Measurements from ENCODE around the gene ZGPAT.

Gene ZGPAT

DNA sequence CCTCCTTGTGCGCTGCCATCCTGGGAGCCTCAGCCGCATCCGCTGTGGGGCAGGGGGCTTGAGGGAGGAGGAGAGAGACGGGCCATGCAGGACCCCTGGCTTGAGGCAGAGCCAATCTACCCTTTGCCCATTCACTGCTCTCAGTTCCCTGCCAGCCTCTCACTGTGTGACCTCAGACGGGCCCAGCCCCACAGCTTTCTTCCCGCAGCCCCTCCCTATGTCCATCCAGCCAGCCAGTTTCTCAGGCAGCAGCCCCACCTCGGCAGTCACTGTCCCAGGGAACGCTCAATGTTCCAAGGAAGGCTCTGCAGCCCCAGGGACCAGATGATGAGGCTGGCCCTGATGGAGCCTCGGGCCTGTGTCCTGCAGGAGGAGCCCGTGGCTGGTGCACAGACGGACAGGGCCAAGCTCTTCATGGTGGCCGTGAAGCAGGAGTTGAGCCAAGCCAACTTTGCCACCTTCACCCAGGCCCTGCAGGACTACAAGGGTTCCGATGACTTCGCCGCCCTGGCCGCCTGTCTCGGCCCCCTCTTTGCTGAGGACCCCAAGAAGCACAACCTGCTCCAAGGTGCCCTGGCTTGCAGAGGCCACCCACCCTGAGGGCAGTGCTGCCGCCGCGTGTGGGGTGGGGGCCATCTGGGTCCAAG, 15.3 kb upstream of the ZGPAT start:
- DNase-seq (ENCODE audit: low spot score), result no peak

- no peak for DNase-seq (ENCODE audit: low spot score)
These were observed 14.6 kb upstream of the ZGPAT start for GRCh38 chr20:63693083-63693732.

DNA sequence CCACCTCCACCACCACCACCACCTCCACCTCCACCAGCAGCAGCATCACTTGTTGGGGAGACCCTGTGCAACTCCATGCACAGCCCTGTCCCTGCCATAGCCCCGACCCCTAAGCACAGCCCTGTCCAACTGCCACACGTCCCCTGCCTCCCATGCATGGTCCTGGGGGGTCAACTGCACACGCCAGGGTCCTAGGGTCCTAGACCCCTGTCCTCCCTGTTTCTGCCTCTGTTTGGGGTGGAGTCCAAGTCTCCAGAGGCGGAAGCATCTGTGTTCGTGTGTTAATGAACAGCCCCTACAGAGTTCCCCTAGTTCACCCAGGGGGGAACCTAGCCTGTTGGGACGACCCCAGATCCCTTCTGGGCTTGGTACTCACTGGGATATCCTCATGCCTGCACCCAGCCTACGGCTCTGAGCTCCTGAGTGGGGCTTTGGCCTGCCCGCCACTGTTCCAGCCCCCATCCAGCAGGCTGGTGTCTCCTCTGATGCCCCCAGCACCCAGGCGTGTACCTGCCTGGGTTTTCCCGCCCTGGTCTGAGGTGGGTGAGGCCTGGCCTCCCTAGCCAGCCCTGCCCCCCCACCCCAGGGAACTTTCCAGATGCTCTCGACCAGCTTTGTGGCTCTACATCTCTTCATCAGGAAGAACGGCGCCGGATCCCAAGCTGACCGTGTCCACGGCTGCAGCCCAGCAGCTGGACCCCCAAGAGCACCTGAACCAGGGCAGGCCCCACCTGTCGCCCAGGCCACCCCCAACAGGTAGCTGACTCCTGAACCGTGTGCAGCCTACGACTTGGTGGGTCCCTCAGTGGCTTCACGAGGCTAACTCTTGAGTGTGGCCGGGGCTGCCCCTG, 13.9 kb upstream of the ZGPAT start:
- no peak for DNase-seq (ENCODE audit: low spot score)

DNA sequence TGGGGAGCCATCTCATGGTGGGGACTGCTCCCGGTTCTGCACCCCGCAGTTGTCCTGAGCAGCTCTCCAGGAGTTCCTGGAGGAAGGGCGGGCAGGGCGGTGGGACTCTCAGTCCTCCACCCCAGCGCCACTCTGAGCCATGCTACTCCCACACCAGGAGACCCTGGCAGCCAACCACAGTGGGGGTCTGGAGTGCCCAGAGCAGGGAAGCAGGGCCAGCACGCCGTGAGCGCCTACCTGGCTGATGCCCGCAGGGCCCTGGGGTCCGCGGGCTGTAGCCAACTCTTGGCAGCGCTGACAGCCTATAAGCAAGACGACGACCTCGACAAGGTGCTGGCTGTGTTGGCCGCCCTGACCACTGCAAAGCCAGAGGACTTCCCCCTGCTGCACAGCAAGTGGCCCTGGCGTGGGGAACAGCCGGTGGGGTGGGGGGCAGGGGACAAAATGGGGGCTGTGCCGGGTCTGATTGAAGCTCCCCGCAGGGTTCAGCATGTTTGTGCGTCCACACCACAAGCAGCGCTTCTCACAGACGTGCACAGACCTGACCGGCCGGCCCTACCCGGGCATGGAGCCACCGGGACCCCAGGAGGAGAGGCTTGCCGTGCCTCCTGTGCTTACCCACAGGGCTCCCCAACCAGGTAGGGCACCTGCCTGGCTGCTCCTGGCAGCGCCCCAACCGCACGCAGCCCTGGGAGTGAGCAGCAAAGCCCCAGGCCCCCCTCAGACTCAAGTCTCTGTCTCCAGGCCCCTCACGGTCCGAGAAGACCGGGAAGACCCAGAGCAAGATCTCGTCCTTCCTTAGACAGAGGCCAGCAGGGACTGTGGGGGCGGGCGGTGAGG, 13.0 kb upstream of the ZGPAT start:
- DNase-seq (ENCODE audit: low spot score), result no peak

DNA sequence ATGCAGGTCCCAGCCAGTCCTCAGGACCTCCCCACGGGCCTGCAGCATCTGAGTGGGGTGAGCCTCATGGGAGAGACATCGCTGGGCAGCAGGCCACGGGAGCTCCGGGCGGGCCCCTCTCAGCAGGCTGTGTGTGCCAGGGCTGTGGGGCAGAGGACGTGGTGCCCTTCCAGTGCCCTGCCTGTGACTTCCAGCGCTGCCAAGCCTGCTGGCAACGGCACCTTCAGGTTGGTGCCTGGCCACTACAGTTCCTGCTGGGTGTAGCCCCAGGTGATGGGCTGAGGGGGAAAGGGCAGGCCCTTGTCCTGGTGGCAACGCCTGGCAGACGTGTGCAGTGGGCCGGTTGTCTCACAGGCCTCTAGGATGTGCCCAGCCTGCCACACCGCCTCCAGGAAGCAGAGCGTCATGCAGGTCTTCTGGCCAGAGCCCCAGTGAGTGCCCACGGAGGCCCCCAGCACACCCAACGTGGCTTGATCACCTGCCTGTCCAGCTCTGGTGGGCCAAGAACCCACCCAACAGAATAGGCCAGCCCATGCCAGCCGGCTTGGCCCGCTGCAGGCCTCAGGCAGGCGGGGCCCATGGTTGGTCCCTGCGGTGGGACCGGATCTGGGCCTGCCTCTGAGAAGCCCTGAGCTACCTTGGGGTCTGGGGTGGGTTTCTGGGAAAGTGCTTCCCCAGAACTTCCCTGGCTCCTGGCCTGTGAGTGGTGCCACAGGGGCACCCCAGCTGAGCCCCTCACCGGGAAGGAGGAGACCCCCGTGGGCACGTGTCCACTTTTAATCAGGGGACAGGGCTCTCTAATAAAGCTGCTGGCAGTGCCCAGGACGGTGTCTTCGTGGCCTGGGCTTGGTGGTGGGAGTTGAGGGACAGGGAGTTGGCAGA, 12.2 kb upstream of the ZGPAT start:
- no peak for DNase-seq (ENCODE audit: low spot score)

DNA sequence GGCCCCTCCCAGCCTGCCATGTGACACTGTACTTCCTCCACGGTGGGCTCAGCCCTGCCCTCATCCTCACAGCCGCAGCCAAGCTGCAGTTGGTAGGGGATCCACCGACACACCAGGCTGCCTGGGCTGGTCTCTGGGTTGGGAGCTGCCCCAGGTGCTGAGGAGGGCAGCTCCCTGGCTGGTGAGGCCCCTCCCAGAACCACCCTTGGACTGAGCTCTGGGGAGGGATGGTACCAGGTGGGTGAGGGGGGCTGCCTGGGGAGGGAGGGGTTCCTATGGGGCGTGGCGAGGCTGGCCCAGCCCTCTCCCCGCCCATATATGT, 11.6 kb upstream of the ZGPAT start:
- DNase-seq (ENCODE audit: low spot score), result no peak

DNA sequence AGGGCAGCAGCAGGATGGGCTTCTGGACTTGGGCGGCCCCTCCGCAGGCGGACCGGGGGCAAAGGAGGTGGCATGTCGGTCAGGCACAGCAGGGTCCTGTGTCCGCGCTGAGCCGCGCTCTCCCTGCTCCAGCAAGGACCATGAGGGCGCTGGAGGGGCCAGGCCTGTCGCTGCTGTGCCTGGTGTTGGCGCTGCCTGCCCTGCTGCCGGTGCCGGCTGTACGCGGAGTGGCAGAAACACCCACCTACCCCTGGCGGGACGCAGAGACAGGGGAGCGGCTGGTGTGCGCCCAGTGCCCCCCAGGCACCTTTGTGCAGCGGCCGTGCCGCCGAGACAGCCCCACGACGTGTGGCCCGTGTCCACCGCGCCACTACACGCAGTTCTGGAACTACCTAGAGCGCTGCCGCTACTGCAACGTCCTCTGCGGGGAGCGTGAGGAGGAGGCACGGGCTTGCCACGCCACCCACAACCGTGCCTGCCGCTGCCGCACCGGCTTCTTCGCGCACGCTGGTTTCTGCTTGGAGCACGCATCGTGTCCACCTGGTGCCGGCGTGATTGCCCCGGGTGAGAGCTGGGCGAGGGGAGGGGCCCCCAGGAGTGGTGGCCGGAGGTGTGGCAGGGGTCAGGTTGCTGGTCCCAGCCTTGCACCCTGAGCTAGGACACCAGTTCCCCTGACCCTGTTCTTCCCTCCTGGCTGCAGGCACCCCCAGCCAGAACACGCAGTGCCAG, 11.0 kb upstream of the ZGPAT start, which contains the start of gene TNFRSF6B:
Gene TNFRSF6B (plus strand): TSS at position 25 of the 729 bp plus-strand sequence. CDS start 116 bp downstream, at position 141.
- DNase-seq (ENCODE audit: low spot score), result no peak

DNA sequence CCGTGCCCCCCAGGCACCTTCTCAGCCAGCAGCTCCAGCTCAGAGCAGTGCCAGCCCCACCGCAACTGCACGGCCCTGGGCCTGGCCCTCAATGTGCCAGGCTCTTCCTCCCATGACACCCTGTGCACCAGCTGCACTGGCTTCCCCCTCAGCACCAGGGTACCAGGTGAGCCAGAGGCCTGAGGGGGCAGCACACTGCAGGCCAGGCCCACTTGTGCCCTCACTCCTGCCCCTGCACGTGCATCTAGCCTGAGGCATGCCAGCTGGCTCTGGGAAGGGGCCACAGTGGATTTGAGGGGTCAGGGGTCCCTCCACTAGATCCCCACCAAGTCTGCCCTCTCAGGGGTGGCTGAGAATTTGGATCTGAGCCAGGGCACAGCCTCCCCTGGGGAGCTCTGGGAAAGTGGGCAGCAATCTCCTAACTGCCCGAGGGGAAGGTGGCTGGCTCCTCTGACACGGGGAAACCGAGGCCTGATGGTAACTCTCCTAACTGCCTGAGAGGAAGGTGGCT, 10.4 kb upstream of the ZGPAT start:
- DNase-seq (ENCODE audit: low spot score), result no peak

DNA sequence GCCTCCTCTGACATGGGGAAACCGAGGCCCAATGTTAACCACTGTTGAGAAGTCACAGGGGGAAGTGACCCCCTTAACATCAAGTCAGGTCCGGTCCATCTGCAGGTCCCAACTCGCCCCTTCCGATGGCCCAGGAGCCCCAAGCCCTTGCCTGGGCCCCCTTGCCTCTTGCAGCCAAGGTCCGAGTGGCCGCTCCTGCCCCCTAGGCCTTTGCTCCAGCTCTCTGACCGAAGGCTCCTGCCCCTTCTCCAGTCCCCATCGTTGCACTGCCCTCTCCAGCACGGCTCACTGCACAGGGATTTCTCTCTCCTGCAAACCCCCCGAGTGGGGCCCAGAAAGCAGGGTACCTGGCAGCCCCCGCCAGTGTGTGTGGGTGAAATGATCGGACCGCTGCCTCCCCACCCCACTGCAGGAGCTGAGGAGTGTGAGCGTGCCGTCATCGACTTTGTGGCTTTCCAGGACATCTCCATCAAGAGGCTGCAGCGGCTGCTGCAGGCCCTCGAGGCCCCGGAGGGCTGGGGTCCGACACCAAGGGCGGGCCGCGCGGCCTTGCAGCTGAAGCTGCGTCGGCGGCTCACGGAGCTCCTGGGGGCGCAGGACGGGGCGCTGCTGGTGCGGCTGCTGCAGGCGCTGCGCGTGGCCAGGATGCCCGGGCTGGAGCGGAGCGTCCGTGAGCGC, 9.8 kb upstream of the ZGPAT start:
- DNase-seq (ENCODE audit: low spot score), result no peak

- no peak for DNase-seq (ENCODE audit: low spot score)
These were observed 8.9 kb upstream of the ZGPAT start for GRCh38 chr20:63698739-63699465.

GRCh38 chr20:63699466-63700198, 8.2 kb upstream of the ZGPAT start:
- DNase-seq (ENCODE audit: low spot score), result no peak

DNA sequence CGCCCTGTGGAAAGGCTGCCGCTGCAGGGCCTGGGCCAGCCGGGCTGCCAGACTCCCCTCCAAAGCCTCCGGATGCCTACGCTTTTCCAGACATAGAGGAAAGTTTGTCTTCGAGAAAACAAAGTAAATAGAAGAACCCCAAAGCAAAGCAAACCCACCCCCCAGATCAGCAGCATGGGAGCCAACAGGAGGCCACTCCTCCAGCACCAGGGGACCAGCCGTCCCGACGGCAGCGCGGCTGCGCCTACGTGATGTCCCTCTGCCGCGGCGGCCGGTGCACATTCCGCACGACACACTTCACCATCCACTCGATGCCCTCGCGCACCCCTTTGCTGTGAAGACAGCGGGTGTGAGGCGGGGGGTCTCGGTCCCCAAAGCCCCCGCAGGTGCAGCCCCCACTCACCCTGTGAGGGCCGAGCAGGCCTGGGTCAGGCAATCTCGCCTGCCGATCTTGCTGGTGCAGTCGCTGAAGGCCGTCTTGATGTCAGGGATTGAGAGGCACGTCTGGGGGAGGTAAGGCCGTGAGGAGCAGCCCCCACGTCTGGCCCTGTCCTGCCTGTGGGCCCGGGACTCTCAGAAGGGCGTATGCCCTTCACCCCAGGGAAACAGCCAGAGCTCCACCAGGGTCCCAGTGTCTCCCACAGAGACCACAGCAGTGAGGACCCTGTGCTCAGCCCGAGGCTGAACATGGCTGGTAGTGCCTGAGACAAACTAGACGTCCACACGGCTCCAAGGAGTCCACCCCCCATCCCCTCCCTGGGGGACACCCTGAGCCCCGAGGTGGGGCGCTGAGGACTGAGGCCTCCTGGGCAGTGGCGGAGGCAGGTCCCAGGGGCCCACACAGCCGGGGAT, 7.4 kb upstream of the ZGPAT start:
- no peak for DNase-seq (ENCODE audit: low spot score)

DNA sequence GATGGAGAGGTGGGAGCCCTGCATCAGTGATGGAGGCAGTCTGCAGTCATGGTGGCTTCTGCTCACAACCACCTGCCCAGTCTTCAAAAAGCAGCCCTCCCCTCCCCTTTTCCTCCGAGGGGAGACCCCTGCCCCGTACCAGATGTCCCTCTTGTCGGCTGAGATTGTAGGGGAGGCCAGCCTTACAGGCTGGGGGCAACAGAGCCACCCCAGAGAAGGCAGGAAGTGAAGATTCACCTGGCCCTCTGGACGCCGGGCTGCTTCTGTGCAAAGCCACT, 6.8 kb upstream of the ZGPAT start:
- no peak for DNase-seq (ENCODE audit: low spot score)

DNA sequence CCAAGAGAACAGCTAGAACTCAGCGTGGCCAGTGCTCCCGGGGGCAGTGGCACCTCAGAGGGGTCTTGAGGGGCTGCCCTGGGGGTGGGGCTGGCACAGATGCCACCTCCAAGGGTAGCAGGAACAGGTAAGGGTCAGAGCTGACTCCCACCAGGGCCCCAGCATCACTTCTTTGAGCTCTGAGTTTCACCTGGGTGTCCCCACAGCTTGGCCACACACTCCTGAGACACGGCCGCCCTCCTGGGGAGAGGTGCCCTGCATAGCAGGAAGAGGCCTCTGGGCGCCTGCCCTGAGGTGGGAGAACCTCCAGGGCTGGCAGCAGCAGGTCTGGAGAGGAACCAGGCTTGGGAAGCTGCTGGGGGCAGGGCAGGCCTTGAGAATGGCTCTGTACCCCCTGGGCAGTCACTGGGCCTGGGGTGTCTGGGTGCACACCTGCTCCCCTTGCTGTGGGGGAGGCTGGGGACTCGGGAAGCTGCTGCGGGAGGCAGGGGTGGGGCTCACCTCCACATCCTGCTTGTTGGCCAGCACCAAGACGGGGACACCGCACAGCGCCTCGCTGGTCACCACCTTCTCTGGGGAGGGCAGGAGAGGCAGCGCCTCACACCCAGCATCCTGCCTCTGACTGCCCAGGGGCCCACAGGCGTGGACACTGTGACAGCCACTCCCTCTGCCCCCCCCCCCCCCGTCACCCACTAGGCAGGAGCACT, 6.4 kb upstream of the ZGPAT start:
- DNase-seq (ENCODE audit: low spot score), result no peak

DNA sequence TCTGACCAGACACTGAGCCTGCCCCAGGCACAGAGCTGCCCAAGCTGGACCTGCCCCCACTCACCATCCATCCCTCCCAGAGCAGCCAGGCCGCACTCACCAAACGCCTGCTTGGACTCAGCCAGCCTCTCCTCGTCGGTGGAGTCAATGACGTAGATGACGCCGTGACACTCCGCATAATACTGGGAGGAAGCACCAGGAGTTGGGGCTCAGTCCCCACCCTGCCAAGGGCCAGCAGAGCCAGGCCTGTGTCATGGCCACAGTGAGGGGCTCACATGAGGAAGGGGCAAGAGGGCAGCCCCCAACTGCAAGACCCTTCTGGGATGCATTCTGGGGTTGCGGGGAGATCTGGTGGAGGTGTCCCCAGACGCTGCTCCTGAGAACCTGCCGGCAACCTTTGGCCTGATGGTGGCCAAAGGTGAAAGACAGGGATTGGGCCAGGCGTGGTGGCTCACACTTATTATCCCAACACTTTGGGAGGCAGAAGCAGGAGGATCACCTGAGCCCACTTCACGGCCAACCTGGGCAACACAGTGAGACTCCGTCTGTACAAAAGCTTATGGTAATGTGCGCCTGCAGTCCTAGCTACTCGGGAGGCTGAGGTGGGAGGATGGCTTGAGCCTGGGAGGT, 5.7 kb upstream of the ZGPAT start:
- DNase-seq (ENCODE audit: low spot score), result no peak

DNA sequence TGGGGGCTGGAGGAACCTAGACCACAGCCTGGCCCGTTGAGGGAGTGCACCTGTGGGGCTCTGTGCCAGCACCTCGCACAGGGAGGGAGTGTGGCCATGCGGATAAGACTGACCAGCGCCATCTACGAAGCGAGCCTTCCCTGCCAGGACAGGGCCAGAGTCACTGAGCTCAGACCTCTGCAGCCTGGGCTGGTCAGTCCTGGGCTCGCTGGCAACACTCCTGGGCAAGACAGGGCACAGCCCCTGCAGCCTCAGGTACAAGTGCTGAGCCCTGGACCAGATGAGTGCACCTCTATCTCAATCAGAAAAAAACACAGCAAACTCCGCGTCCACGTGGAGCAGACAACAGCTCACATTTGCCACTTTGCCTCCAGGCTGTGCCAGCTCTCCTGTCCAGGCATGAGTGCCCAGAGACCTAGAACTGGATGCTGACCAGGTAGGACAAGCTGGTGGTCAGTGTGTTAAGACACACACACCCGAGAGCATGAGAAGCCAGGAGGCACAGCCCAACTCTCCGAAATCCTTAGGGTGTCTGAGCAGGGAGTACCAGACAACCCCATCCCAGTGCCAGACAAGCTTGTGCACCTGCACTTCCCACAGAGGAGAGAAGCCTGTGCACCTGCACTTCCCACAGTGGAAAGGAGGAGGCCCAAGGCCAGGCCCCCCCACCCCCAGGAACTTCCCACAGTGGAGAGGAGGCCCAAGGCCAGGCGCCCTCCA, 4.9 kb upstream of the ZGPAT start:
- no peak for DNase-seq (ENCODE audit: low spot score)
